Common myeloid progenitor, CD34-positive (primary cell): Measurements from ENCODE around the gene CXCR6.

Experiments
- CTCF ChIA-PET: fragments of 350-600 bp; sonication (Branson Sonifier 250); formaldehyde crosslinking; loops from one replicate; lab custom pipeline; 2021; ENCODE audit warnings: antibody characterized with exemption; lab: Charles Lee
- POLR2A ChIA-PET: fragments of 350-600 bp; sonication (Branson Sonifier 250); formaldehyde crosslinking; loops from one replicate; lab custom pipeline; 2021; ENCODE audit warnings: antibody characterized with exemption; lab: Charles Lee
- DNase-seq, 3 donors: peaks; one replicate each; pipeline versions ENCODE4 v3.0.0 to v3.0.0-alpha.2; 2013
- H3K27ac ChIP-seq, 2 experiments: 1 replicate in 1 of 2; 2 replicates in 1 of 2; pipeline ENCODE4 v1.7.0; 2013; ENCODE audit warnings: inconsistent platforms in 2 of 2, low read length in 2 of 2, mild to moderate bottlenecking in 2 of 2, low read depth in 1 of 2, moderate library complexity in 1 of 2; ENCODE audit not compliant: severe bottlenecking in 2 of 2, insufficient read depth in 1 of 2, poor library complexity in 1 of 2
- H3K27me3 ChIP-seq, 5 experiments: replicated peaks in 2 of 5; 1 replicate in 3 of 5; 2 replicates in 2 of 5; pipeline versions ENCODE4 v1.6.1 to v1.7.0; 2013; ENCODE audit warnings: low read length in 4 of 5, mild to moderate bottlenecking in 2 of 5, moderate library complexity in 2 of 5, inconsistent platforms in 1 of 5; ENCODE audit not compliant: insufficient read depth in 5 of 5, control insufficient read depth in 4 of 5
- H3K36me3 ChIP-seq, 4 experiments: 1 replicate in 2 of 4; 2 replicates in 2 of 4; pipeline versions ENCODE4 v1.6.1 to v1.7.0; 2013; ENCODE audit warnings: low read length in 3 of 4, control low read depth in 1 of 4, mild to moderate bottlenecking in 1 of 4; ENCODE audit not compliant: control insufficient read depth in 4 of 4, insufficient read depth in 4 of 4
- H3K4me1 ChIP-seq, 4 experiments: 1 replicate in 3 of 4; 2 replicates in 1 of 4; pipeline versions ENCODE4 v1.6.1 to v1.7.1; 2013; ENCODE audit warnings: low read length in 3 of 4, mild to moderate bottlenecking in 3 of 4, control low read depth in 1 of 4, inconsistent platforms in 1 of 4, moderate library complexity in 1 of 4; ENCODE audit not compliant: control insufficient read depth in 4 of 4, insufficient read depth in 4 of 4; ENCODE audit errors: control extremely low read depth in 1 of 4
- H3K4me3 ChIP-seq, 7 experiments: 1 replicate in 4 of 7; 2 replicates in 3 of 7; pipeline versions ENCODE4 v1.5.1 to v1.7.0; 2013; ENCODE audit warnings: mild to moderate bottlenecking in 7 of 7, low read length in 6 of 7, moderate library complexity in 6 of 7, inconsistent platforms in 2 of 7, low read depth in 2 of 7, control low read depth in 1 of 7; ENCODE audit not compliant: insufficient read depth in 4 of 7, control insufficient read depth in 1 of 7; ENCODE audit errors: extremely low read depth in 1 of 7
- H3K9me3 ChIP-seq, 5 experiments: 1 replicate in 4 of 5; 2 replicates in 1 of 5; pipeline versions ENCODE4 v1.6.1 to v1.7.1; 2013; ENCODE audit warnings: low read length in 4 of 5, mild to moderate bottlenecking in 2 of 5, inconsistent platforms in 1 of 5, low read depth in 1 of 5, moderate library complexity in 1 of 5; ENCODE audit not compliant: control insufficient read depth in 4 of 5, insufficient read depth in 2 of 5; ENCODE audit errors: control extremely low read depth in 1 of 5
- WGBS: methylation state at CpG from one replicate; pipeline ENCODE4 v1.1.5; 2013; ENCODE audit not compliant: insufficient coverage; 5-methylcytosine and 5-hydroxymethylcytosine counted together

The CXCR6 gene

GRCh38 chr3:45958321-45958791 is 15.1 kb downstream of the CXCR6 start:
- ChIA-PET CTCF (interaction anchor here (0.6 to 3.8 kb wide), 4 partner anchors 9 to 1677 kb away, joined by 3 to 16 read pairs (median 4); no protein-coding TSS in a partner anchor), POLR2A (no interaction called here)
- Histone ChIP-seq H3K36me3 (peaks cover 36 to 97% (median 78%) of the 10 kb centered on the region in 4 experiments), H3K4me1 (no peaks in the 10 kb centered on the region), H3K27me3 (no peaks in the 10 kb centered on the region), H3K9me3 (no peaks in the 10 kb centered on the region), H3K4me3 (no peak overlapping the region), H3K27ac (no peak overlapping the region)
- WGBS: 96% methylated on average over 5 of the region's 6 CpGs
- DNase-seq: no peak

GRCh38 chr3:45959201-45959600 is 15.9 kb downstream of the CXCR6 start:
- Histone ChIP-seq H3K27ac (no peak overlapping the region), H3K4me3 (no peak overlapping the region), H3K36me3 (peaks cover 30 to 97% (median 77%) of the 10 kb centered on the region in 4 experiments), H3K9me3 (no peaks in the 10 kb centered on the region), H3K27me3 (no peaks in the 10 kb centered on the region), H3K4me1 (no peaks in the 10 kb centered on the region)
- CTCF ChIA-PET: interaction anchor here (0.6 to 3.8 kb wide), 3 partner anchors 9 to 842 kb away, joined by 3 to 16 read pairs (median 3); no protein-coding TSS in a partner anchor
- POLR2A ChIA-PET: no interaction called here
- no peak for DNase-seq
- WGBS: 99% methylated on average over 7 of the region's 7 CpGs

GRCh38 chr3:45960289-45960688 is 17.0 kb downstream of the CXCR6 start:
- DNase-seq: no peak
- no peak overlapping the region for H3K27ac ChIP-seq
- ChIA-PET POLR2A (no interaction called here), CTCF (interaction anchor here (1.2 kb wide), 1 partner anchor 127 kb away, joined by 3 read pairs; no protein-coding TSS in a partner anchor)
- no peak overlapping the region for H3K4me3 ChIP-seq
- no peaks in the 10 kb centered on the region for H3K27me3 ChIP-seq
- H3K36me3 ChIP-seq: peaks cover 34 to 97% (median 76%) of the 10 kb centered on the region in 4 experiments
- WGBS: 100% methylated on average over 2 of the region's 2 CpGs
- no peaks in the 10 kb centered on the region for H3K9me3 ChIP-seq
- no peaks in the 10 kb centered on the region for H3K4me1 ChIP-seq

- ChIA-PET CTCF (interaction anchor here (1.5 to 2.0 kb wide), 3 partner anchors 10 to 116 kb away, joined by 4 to 8 read pairs (median 5); no protein-coding TSS in a partner anchor), POLR2A (no interaction called here)
- Histone ChIP-seq H3K36me3 (peaks cover 30 to 100% (median 85%) of the 10 kb centered on the region in 4 experiments), H3K27me3 (no peaks in the 10 kb centered on the region), H3K9me3 (no peaks in the 10 kb centered on the region), H3K27ac (no peak overlapping the region), H3K4me1 (no peaks in the 10 kb centered on the region), H3K4me3 (no peak overlapping the region)
- WGBS: 100% methylated on average over 1 of the region's 5 CpGs
- DNase-seq: no peak
Measured at GRCh38 chr3:45962033-45962432, 18.8 kb downstream of the CXCR6 start.

- POLR2A ChIA-PET: no interaction called here
- Histone ChIP-seq H3K4me3 (no peak overlapping the region), H3K27me3 (no peaks in the 10 kb centered on the region), H3K27ac (no peak overlapping the region), H3K9me3 (no peaks in the 10 kb centered on the region), H3K36me3 (peaks cover 21 to 100% (median 88%) of the 10 kb centered on the region in 4 experiments), H3K4me1 (no peaks in the 10 kb centered on the region)
- CTCF ChIA-PET: interaction anchor here (6.6 kb wide), 1 partner anchor 26 kb away, joined by 28 read pairs; no protein-coding TSS in a partner anchor
- DNase-seq: no peak
- WGBS: 96% methylated on average over 8 of the region's 8 CpGs
Measured at GRCh38 chr3:45964139-45964538, 20.9 kb downstream of the CXCR6 start.

GRCh38 chr3:45965253-45965652 is 22.0 kb downstream of the CXCR6 start:
- Histone ChIP-seq H3K4me3 (no peak overlapping the region), H3K36me3 (peaks cover 19 to 100% (median 88%) of the 10 kb centered on the region in 4 experiments), H3K9me3 (no peaks in the 10 kb centered on the region), H3K27me3 (no peaks in the 10 kb centered on the region), H3K27ac (no peak overlapping the region), H3K4me1 (no peaks in the 10 kb centered on the region)
- no peak for DNase-seq
- CTCF ChIA-PET: interaction anchor here (6.6 kb wide), 1 partner anchor 27 kb away, joined by 28 read pairs; no protein-coding TSS in a partner anchor
- POLR2A ChIA-PET: no interaction called here
- 73% methylated on average over 2 of the region's 4 CpGs for WGBS

GRCh38 chr3:45965653-45966052 is 22.4 kb downstream of the CXCR6 start:
- H3K27ac ChIP-seq: no peak overlapping the region
- no peak overlapping the region for H3K4me3 ChIP-seq
- H3K4me1 ChIP-seq: no peaks in the 10 kb centered on the region
- ChIA-PET CTCF (interaction anchor here (1.0 to 6.6 kb wide), 4 partner anchors 8 to 112 kb away, joined by 3 to 28 read pairs (median 10); no protein-coding TSS in a partner anchor), POLR2A (no interaction called here)
- 100% methylated on average over 2 of the region's 4 CpGs for WGBS
- no peak for DNase-seq
- no peaks in the 10 kb centered on the region for H3K9me3 ChIP-seq
- H3K36me3 ChIP-seq: peaks cover 21 to 100% (median 86%) of the 10 kb centered on the region in 4 experiments
- H3K27me3 ChIP-seq: no peaks in the 10 kb centered on the region
